IPS-15b (cell line): ENCODE measurements around the gene ZCCHC7.
"Not testable (repeated sequence)": the region's sequence is repeated elsewhere in the genome, so short reads cannot be mapped to it uniquely, and the experiment has no call there.

ENCODE experiments used
- H3K27me3 ChIP-seq: one replicate; pipeline ENCODE4 v1.6.1; 2013; ENCODE audit warnings: low read length; ENCODE audit not compliant: control insufficient read depth, insufficient read depth
- H3K36me3 ChIP-seq: one replicate; pipeline ENCODE4 v1.6.1; 2013; ENCODE audit warnings: low read length; ENCODE audit not compliant: control insufficient read depth, insufficient read depth
- H3K4me1 ChIP-seq: one replicate; pipeline ENCODE4 v1.6.1; 2013; ENCODE audit warnings: mild to moderate bottlenecking, low read length; ENCODE audit not compliant: control insufficient read depth, insufficient read depth
- H3K4me3 ChIP-seq: one replicate; pipeline ENCODE4 v1.5.1; 2013; ENCODE audit warnings: low read depth, low read length
- H3K9ac ChIP-seq: one replicate; pipeline ENCODE4 v1.6.1; 2013; ENCODE audit warnings: low read depth, mild to moderate bottlenecking, low read length
- H3K9me3 ChIP-seq: one replicate; pipeline ENCODE4 v1.6.1; 2013; ENCODE audit warnings: mild to moderate bottlenecking, low read length; ENCODE audit not compliant: control insufficient read depth, insufficient read depth

The ZCCHC7 gene

DNA sequence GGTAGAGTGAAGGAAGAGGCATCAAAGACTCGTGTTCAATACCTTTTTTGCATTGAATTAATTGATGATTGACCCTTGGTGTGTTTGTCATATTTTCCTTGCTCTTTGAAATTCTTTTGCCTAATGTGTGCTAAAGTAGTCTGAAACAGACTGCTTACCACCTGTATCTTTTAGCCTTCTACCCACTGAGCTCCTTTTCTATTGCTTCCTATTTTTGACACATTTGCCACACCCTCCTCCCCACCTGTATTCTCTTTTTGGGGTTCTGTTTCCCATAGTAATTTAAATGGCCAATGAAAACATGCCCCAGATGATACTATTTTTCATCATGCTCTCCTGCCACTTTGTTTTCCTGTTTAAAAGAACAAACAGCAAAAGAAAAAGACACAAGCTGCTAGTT, 78.5 kb downstream of the ZCCHC7 start:
- H3K36me3 ChIP-seq, result peaks cover 3% of the 10 kb centered on the region
- peaks cover 36% of the 10 kb centered on the region for H3K4me1 ChIP-seq
- H3K27me3 ChIP-seq, result no peaks in the 10 kb centered on the region
- no peak overlapping the region for H3K4me3 ChIP-seq
- no peaks in the 10 kb centered on the region for H3K9me3 ChIP-seq
- H3K9ac ChIP-seq, result no peak overlapping the region

DNA sequence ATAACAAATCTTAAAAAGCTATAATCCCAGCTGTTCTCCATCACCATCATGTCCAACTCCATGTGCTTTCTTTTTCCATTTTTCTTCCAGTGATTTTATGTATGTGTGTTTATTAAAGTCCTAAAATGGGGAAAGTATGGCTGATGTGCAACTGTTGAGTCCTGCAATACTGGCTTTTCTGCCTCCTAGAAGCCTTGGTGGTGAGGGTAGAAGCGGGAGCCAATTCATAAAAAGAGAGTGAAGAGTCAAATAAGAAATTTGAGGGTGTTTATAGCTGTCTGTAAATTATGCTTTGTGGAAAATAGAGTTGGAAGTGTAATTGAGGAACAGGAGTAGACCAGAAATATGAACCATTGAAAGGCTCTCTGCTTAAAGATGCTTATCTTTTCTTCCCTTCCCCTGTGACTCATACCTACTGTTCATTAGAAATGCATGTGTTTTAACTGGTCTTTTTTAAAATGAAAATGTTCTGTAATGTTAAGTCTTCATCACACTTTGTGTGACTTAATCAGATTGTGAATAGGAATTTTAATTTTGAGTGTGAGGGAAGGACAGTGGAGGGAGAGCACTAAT, 80.1 kb downstream of the ZCCHC7 start:
- no peak overlapping the region for H3K9ac ChIP-seq
- no peaks in the 10 kb centered on the region for H3K27me3 ChIP-seq
- peaks cover 3% of the 10 kb centered on the region for H3K36me3 ChIP-seq
- no peak overlapping the region for H3K4me3 ChIP-seq
- H3K4me1 ChIP-seq, result peaks cover 34% of the 10 kb centered on the region
- no peaks in the 10 kb centered on the region for H3K9me3 ChIP-seq

- no peak overlapping the region for H3K9ac ChIP-seq
- H3K36me3 ChIP-seq, result peaks cover 3% of the 10 kb centered on the region
- H3K4me1 ChIP-seq, result peaks cover 32% of the 10 kb centered on the region
- no peaks in the 10 kb centered on the region for H3K9me3 ChIP-seq
- H3K27me3 ChIP-seq, result no peaks in the 10 kb centered on the region
- H3K4me3 ChIP-seq, result no peak overlapping the region
Measured at GRCh38 chr9:37201581-37201980, 81.2 kb downstream of the ZCCHC7 start.

DNA sequence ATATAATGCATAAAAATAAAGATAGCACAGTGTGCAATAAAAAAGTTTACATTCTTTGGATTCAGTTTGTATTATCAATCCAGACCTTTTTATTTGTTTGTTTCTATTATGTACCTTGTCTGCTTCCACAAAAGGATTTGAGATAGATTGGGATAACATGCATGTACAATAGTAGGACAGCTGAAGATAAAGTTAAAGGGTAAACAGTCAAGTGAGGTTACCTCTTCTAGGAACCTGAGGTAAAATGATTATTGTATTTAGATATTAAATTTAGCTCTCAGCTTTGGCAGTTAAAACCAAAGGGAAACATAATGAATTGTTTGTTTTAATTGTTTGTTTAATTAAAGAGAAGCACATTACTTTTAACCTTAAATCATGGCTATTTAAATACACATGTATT, 81.7 kb downstream of the ZCCHC7 start:
- no peaks in the 10 kb centered on the region for H3K9me3 ChIP-seq
- no peak overlapping the region for H3K9ac ChIP-seq
- no peak overlapping the region for H3K4me3 ChIP-seq
- H3K27me3 ChIP-seq, result no peaks in the 10 kb centered on the region
- peaks cover 30% of the 10 kb centered on the region for H3K4me1 ChIP-seq
- peaks cover 3% of the 10 kb centered on the region for H3K36me3 ChIP-seq

DNA sequence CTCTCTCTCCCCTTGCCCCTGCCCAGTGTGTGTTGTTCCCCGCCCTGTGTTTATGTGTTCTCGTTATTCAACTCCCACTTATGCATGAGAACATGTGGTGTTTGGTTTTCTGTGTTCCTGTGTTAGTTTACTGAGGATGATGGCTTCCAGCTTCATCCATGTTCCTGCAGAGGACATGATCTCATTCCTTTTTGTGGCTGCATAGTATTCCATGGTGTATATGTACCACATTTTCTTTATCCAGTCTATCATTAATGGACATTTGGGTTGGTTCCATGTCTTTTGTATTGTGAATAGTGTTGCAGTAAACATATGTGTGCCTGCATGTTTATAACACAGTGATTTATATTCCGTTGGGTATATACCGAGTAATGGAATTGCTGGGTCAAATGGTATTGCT, 83.1 kb downstream of the ZCCHC7 start:
- H3K4me3 ChIP-seq, H3K27me3 ChIP-seq, H3K36me3 ChIP-seq, H3K9ac ChIP-seq, H3K9me3 ChIP-seq: not testable (repeated sequence)
- peaks cover 18% of the 10 kb centered on the region for H3K4me1 ChIP-seq

GRCh38 chr9:37206121-37206620, 85.8 kb downstream of the ZCCHC7 start:
- Histone ChIP-seq H3K36me3 (peaks cover 3% of the 10 kb centered on the region), H3K27me3 (no peaks in the 10 kb centered on the region), H3K4me1 (peaks cover 7% of the 10 kb centered on the region), H3K4me3 (no peak overlapping the region), H3K9me3 (no peaks in the 10 kb centered on the region), H3K9ac (no peak overlapping the region)

- Histone ChIP-seq H3K27me3 (no peaks in the 10 kb centered on the region), H3K4me3 (no peak overlapping the region), H3K9me3 (no peaks in the 10 kb centered on the region), H3K9ac (no peak overlapping the region), H3K4me1 (no peaks in the 10 kb centered on the region), H3K36me3 (no peaks in the 10 kb centered on the region)
Measured at GRCh38 chr9:37209431-37210386, 89.3 kb downstream of the ZCCHC7 start.

- H3K4me3 ChIP-seq, result no peak overlapping the region
- no peaks in the 10 kb centered on the region for H3K9me3 ChIP-seq
- H3K4me1 ChIP-seq, result no peaks in the 10 kb centered on the region
- H3K27me3 ChIP-seq, result no peaks in the 10 kb centered on the region
- no peaks in the 10 kb centered on the region for H3K36me3 ChIP-seq
- H3K9ac ChIP-seq, result no peak overlapping the region
Measured at GRCh38 chr9:37210737-37211523, 90.6 kb downstream of the ZCCHC7 start.

- Histone ChIP-seq H3K4me1 (no peaks in the 10 kb centered on the region), H3K27me3 (no peaks in the 10 kb centered on the region), H3K36me3 (no peaks in the 10 kb centered on the region), H3K9ac (no peak overlapping the region), H3K4me3 (no peak overlapping the region), H3K9me3 (no peaks in the 10 kb centered on the region)
Measured at GRCh38 chr9:37212435-37212834, 92.1 kb downstream of the ZCCHC7 start.

GRCh38 chr9:37215381-37215780, 95.0 kb downstream of the ZCCHC7 start:
- Histone ChIP-seq H3K9me3 (no peaks in the 10 kb centered on the region), H3K4me1 (no peaks in the 10 kb centered on the region), H3K36me3 (no peaks in the 10 kb centered on the region), H3K4me3 (no peak overlapping the region), H3K9ac (no peak overlapping the region), H3K27me3 (no peaks in the 10 kb centered on the region)

- H3K36me3 ChIP-seq, result no peaks in the 10 kb centered on the region
- H3K9ac ChIP-seq, result no peak overlapping the region
- H3K4me1 ChIP-seq, result no peaks in the 10 kb centered on the region
- H3K27me3 ChIP-seq, result no peaks in the 10 kb centered on the region
- H3K4me3 ChIP-seq, result no peak overlapping the region
- H3K9me3 ChIP-seq, result no peaks in the 10 kb centered on the region
Measured at GRCh38 chr9:37215830-37216229, 95.5 kb downstream of the ZCCHC7 start.
